Ureter (tissue), 1 donor: ENCODE measurements around the gene CCDC33. TPM values are rescaled to one million over a fixed set of nuclear protein-coding genes. Genes with fewer than 3 reads are reported as not detected.

Experiments
- DNase-seq: peaks from one replicate; pipeline ENCODE4 v3.0.0-alpha.2; 2020; ENCODE audit warnings: low spot score
- total RNA-seq: library from RNA; stranded (reverse); gene quantifications from one replicate; pipeline ENCODE4 v1.2.4, GENCODE V29; 2023
- donor health status: DM: yes; HTN: yes; CAD: no.

The CCDC33 gene
- 10.2 TPM for total RNA-seq

DNA sequence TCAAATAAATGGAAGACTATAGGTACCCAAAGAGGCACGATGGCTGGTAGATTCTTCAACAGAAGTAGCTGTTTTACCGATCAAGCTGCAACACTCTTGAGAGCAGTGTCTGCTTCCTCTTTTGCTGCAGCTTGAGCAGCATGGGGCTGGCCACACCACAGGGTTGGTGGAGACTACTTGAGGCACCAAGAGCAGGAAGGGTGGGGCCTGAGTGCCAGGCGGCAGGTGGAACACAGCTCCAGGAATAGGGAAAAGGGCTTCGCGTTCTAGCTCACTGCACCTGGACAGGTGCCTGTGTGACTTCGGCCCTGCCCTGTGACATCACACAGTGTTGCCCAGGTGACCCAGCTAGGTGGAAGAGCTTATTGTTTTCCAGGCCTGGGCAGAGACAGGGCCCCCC, at the start of gene CCDC33:
CCDC33 (plus strand) TSS at position 365 of the 400 bp plus-strand sequence. CDS start 394 bp downstream, outside the sequence.
- DNase-seq = peak; percentile 86

- no peak for DNase-seq
These were observed 47.9 kb upstream of the CCDC33 start for GRCh38 chr15:74188216-74188615.

DNA sequence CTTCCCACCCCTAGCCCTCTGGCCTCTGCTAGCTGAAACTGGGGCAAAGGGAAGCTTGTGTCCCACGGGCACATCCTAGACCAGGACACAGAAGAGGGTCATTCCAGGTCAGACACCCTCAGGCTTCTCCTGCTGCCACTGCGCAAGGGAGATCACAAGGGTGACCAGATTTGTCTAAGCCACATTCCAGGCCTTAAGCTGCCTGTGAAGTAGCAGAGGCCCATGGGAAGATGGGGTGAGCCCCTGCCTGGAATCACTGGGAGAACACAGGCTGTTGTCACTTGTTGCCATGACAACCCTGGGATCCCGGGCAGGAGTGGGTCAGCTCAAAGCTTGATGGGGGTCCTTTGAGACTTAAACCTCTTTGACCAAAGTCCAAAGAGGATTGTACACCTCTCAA, 44.3 kb upstream of the CCDC33 start:
- no peak for DNase-seq

DNA sequence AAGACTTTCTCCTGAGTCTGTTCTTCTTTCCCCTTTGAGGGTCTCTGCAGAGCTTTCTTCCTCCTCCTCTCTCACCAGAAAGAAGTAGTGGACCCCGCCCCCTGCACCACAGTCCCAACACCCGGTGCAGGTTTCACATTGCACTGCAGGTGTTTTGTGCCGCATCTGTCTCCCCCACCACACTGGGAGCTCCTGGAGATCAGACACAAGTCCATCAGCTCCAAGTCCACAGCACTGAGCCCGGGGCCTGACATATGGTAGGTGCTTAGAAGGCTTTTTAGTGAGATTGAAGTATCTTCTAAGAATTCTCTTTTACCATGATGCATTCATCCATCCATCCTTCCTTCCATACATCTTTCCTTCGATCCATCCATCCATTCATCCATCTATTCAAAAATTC, 43.4 kb upstream of the CCDC33 start:
- no peak for DNase-seq

GRCh38 chr15:74193299-74193718, 42.8 kb upstream of the CCDC33 start:
- DNase-seq = no peak

DNA sequence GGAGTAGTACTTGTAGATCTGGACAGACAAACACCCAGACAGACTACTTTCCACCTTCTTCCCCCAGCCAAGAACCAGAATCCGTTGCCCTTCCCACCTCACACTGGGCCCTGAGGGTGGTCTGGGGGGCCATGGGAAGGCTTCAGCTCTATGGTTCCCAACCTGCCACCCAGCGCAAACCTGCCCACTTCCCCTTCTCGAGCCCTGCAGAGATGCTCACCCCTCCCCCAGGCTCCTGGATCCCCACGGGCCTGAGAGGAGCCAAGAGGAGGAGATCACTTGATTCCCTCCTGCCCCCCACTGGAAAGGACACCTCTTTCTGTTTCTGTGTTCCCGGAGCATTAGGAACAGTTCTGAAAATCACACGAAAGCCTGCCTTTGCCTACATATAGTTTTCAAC, 42.2 kb upstream of the CCDC33 start:
- DNase-seq = no peak

- DNase-seq = no peak
These were observed 41.3 kb upstream of the CCDC33 start for GRCh38 chr15:74194572-74195559.

- peak; percentile 76 for DNase-seq
These were observed 40.0 kb upstream of the CCDC33 start for GRCh38 chr15:74196175-74196574.

DNA sequence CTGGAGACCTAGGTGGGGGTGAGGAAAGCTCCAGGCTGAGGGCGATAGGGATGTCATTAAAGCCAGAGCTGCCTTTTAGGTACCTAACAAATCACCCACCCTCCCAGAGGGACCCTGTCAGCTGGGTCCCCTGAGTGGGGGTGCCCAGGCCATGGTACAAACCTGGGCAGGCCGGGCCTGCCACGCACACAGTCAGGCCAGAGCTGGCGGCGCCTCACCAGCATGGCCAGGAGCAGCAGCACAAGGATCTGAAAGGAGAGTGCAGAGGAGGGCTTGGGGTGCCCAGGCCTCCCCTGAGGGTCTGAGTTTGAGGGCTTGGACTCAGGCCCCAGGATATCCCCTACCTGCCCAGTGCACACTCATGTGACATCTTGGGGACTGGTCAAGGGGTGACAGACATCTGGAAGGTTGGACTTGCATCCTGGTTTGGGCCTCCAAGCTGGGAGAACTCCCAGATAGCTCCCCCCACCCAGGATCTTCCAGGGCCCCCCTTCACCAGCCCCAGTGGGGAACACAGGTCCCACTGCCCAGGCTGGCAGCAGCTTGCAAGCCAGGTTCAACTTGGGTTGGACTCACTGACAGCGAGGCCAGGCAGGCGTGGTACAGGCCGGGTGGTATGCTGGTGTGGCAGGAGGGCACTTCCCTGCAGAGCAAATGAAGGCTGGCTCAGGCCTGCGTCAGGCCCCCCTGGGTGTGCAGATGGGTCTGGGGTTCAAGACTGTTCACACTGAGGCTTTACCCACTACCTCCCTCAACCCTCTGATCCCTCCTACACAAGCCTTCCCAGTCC, 38.8 kb upstream of the CCDC33 start:
- DNase-seq = no peak

DNA sequence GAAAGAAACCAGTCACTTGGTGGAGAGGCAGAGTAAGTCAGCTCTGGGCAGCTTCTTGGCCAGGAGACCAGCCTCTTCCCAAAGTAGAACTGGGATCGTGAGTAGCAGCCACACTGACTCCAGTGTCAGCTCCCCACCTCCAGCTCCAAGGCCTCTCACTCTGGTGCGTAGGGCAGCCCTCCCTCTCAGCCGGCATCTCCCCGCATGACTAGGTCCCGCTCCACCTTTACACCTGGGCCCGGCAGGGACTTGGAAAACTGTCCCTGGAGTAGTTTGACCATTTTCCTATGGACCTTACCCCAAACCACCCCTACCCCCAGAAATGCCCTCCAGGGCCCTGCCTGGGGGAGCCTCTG, 36.9 kb upstream of the CCDC33 start:
- DNase-seq = no peak

- peak; percentile 80 for DNase-seq
These were observed 35.7 kb upstream of the CCDC33 start for GRCh38 chr15:74200412-74200815.

- peak; percentile 59 for DNase-seq
These were observed 35.2 kb upstream of the CCDC33 start for GRCh38 chr15:74200871-74201419.

GRCh38 chr15:74201710-74202420, 34.3 kb upstream of the CCDC33 start:
- no peak for DNase-seq

DNA sequence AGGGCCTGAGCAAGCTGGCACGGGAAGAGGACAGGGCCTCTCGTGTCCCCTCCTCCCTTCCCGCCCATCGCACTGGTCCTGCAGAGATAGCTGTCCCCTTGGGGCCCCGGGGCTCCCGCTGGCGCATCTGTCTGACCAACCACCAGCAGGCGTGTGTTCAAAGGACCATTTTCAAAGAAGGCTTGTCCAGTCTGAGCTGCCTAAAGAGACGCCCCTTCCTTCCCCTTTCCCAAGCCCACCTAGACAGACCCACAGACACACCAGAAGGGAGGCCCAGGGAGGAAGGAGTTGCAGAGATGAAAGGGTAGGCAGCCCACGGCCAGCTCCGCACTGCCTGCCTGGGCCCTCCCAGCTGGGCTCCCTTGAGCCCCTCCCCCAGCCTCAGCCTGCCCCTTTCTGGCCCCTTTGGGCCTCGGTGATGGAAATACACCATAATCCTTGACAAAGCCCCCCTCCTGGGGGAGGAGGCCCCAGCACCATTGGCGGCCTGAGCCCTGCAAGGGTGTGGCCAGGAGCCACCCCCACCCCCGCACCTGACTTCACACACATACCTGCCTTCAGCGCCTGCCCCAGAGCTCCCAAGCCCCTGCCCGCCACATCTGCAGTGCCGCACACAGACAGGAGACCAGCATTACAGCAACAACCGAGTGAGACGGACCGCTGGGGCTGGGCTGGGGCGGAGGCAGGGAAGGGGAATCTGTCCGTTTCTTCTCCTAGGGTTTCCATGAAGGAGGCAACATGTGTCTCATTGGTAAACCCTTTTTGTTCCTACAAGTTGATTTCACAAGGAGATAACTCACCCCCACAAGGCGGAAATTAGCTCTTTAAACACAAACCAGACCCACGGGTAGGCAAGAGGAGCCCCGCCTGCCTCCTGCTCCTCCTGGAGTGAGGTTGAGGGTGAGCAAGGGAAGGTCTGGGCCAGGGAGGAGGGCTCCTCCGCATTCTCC, 33.4 kb upstream of the CCDC33 start, which contains the start of gene STRA6:
STRA6 (minus strand) TSS at position 336 of the 950 bp plus-strand sequence. CDS start 520 bp downstream, outside the sequence.
- peak; percentile 65 for DNase-seq

DNA sequence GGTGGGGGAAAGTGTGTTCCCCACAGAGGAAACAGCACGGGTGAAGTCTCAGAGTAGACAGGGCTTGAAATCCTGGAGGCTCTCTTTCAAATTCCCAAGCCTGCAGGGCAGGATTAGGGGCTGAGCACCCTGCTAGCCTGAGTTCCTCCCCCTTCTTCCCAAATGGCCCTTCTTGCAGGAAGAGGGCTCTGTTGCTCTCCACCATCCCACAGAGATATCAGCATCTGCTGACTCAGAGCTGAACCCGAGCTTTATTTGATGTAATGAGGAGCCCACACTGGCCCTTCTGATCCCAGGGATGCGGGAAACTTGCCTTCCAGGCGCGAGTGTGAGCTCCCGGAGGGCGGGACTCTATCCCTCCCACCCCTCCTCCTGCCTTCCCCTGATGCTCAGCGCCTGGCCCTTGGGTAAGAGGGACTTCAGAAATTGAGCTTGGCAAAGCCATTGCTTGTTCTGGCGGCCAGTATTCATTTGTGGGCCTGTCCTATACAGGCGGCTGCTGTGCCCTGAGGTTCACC, 32.2 kb upstream of the CCDC33 start:
- DNase-seq = peak; percentile 67

DNA sequence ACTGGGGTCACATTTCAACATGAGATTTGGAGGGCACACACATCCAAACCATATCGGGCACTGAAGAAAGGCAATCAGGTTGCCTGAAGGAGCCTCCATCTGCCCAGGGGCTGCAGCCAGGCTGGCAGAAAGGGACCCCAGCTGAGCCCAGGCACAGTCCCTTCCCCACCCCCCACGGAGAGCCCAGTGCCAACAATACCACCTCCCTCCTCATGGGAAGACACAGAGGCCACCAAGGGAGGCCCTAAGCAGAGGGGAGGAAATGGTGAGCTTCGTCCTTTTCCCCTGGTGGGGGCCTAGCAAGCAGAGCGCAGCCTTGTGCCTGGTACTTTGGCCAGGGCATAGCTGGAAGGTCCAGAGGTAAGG, 30.6 kb upstream of the CCDC33 start:
- DNase-seq = no peak

- DNase-seq = no peak
These were observed 29.3 kb upstream of the CCDC33 start for GRCh38 chr15:74206801-74207281.

GRCh38 chr15:74207652-74208440, 28.3 kb upstream of the CCDC33 start:
- DNase-seq = no peak

DNA sequence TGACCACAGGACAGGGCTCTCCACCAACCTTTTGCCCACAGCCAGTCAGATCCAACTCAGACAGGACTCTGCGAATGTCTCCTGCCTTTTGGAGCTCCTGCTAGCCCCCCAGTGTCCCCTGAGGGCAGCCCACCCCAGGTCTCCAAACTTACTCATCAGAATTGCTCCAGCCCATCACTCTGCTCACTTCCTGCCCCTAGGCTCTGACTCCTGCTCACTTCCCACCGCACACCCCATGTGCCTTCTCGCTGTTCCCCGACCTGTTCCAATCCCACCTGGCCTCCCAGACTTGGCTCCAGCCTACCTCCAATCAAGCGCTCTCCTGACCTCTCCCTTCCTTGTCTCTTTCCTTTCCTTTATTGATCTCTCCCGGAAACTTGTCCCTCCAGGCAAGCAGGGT, 27.6 kb upstream of the CCDC33 start:
- no peak for DNase-seq
